K562 (cell line): ENCODE results near the gene RCOR1. TPM values are rescaled to one million over a fixed set of nuclear protein-coding genes. Genes with fewer than 3 reads are reported as not detected.

Experiments
- ATAC-seq: fragments of 200-7000 bp; cut with Tn5 transposase; 3 replicates; pipeline ENCODE4 v1.9.1; 2020; ENCODE audit warnings: moderate library complexity
- BruUV-seq: library from RNA; stranded (reverse); fragments of 400-500 nt; replicated peaks from 2 replicates; lab custom pipeline; 2021; lab: Mats Ljungman, UMichigan
- CTCF ChIA-PET: fragments of 300-600 bp; formaldehyde crosslinking; extraction: SDS; loops from one replicate; lab custom pipeline; 2021; ENCODE audit warnings: low intra/inter-chr PET ratio; lab: Yijun Ruan, JAX
- POLR2A ChIA-PET: fragments of 300-600, 350-650 bp; sonication (Branson Sonifier 250); formaldehyde crosslinking; extraction: SDS; loops from one replicate; lab custom pipeline; 2021; ENCODE audit warnings: antibody characterized with exemption, inconsistent platforms; lab: Yijun Ruan, JAX
- DNase-seq, 4 experiments: peaks; one replicate each; pipeline versions ENCODE4 v3.0.0 to v3.0.0-alpha.2; 2011 to 2018; ENCODE audit warnings: low spot score in 3 of 4, mixed read lengths in 3 of 4; ENCODE audit errors: extremely low read depth in 1 of 4
- FAIRE-seq: peaks from 2 replicates; lab custom pipeline; 2011; peaks lifted over from hg19 to GRCh38; lab: Jason Lieb, UNC
- H2AFZ ChIP-seq: 2 replicates; pipeline ENCODE4 v1.6.0; 2011; ENCODE audit warnings: low read depth, low read length, control low read depth, inconsistent platforms
- H3K27ac ChIP-seq: fragments of 200-600 bp; 3 replicates; pipeline ENCODE4 v1.8.0; 2011; ENCODE audit warnings: low read depth, mild to moderate bottlenecking, control low read depth, inconsistent platforms, low read length, moderate library complexity, mixed read lengths; ENCODE audit errors: extremely low read depth
- H3K27me3 ChIP-seq, 2 experiments: fragments of 300-600 bp in 1 of 2; 2 replicates in 1 of 2; 3 replicates in 1 of 2; pipeline versions ENCODE4 v1.6.0 to v1.8.0; 2011; ENCODE audit warnings: inconsistent platforms in 2 of 2, low read length in 2 of 2, mild to moderate bottlenecking in 1 of 2, mixed read lengths in 1 of 2, moderate library complexity in 1 of 2; ENCODE audit not compliant: control insufficient read depth in 2 of 2, insufficient read depth in 2 of 2
- H3K36me3 ChIP-seq: fragments of 300-600 bp; 3 replicates; pipeline ENCODE4 v1.8.0; 2011; ENCODE audit warnings: mild to moderate bottlenecking, low read length, inconsistent platforms; ENCODE audit not compliant: control insufficient read depth, insufficient read depth
- H3K4me1 ChIP-seq, 2 experiments: fragments of 200-600 bp in 1 of 2; replicated peaks in 1 of 2; 2 replicates in 1 of 2; 3 replicates in 1 of 2; pipeline versions ENCODE4 v1.5.1 to v1.8.0; 2011; ENCODE audit warnings: inconsistent platforms in 2 of 2, low read length in 2 of 2, mild to moderate bottlenecking in 1 of 2, mixed read lengths in 1 of 2, moderate library complexity in 1 of 2; ENCODE audit not compliant: control insufficient read depth in 2 of 2, insufficient read depth in 2 of 2
- H3K4me2 ChIP-seq: 2 replicates; pipeline ENCODE4 v1.6.1; 2011; ENCODE audit warnings: low read length, control low read depth, inconsistent platforms, mixed read lengths; ENCODE audit not compliant: insufficient read depth
- H3K4me3 ChIP-seq: fragments of 200-600 bp; sonication (generic), shearing (Covaris generic); 2 replicates; pipeline ENCODE4 v1.5.1; 2016; ENCODE audit warnings: control low read depth, inconsistent platforms
- H3K79me2 ChIP-seq: fragments of 200-600 bp; 3 replicates; pipeline ENCODE4 v1.8.0; 2011; ENCODE audit warnings: low read length, inconsistent platforms; ENCODE audit not compliant: control insufficient read depth, insufficient read depth
- H3K9ac ChIP-seq, 2 experiments: 2 replicates each; pipeline versions ENCODE4 v1.6.0 to v1.6.1; 2011; ENCODE audit warnings: low read depth in 2 of 2, low read length in 2 of 2, control low read depth in 1 of 2, inconsistent platforms in 1 of 2, mild to moderate bottlenecking in 1 of 2, mixed read lengths in 1 of 2; ENCODE audit not compliant: insufficient read depth in 1 of 2
- H3K9me1 ChIP-seq: one replicate; pipeline ENCODE4 v1.6.0; 2011; ENCODE audit warnings: inconsistent platforms, mild to moderate bottlenecking, low read length, moderate library complexity; ENCODE audit not compliant: control insufficient read depth, insufficient read depth
- H3K9me3 ChIP-seq: replicated peaks from 2 replicates; pipeline ENCODE4 v1.5.1; 2011; ENCODE audit warnings: low read depth, low read length, inconsistent platforms; ENCODE audit not compliant: control insufficient read depth, insufficient read depth
- H4K20me1 ChIP-seq: replicated peaks from 2 replicates; pipeline ENCODE4 v1.6.1; 2011; ENCODE audit warnings: low read length, inconsistent platforms, mixed read lengths; ENCODE audit not compliant: control insufficient read depth, insufficient read depth
- EZH2 ChIP-seq: IDR thresholded peaks from 2 replicates; pipeline ENCODE4 v1.6.1; 2012; ENCODE audit warnings: low read depth, mild to moderate bottlenecking, inconsistent platforms, low read length, borderline replicate concordance
- NFIC ChIP-seq: fragments of 450-650 bp; IDR thresholded peaks from 2 replicates; pipeline ENCODE4 v1.6.1; 2017; ENCODE audit warnings: mild to moderate bottlenecking, inconsistent platforms
- ZNF445 ChIP-seq: fragments of 250-450 bp; sonication (Bioruptor Pico); IDR thresholded peaks from 2 replicates; pipeline ENCODE4 v1.4.0; 2020; ENCODE audit warnings: low read depth, mild to moderate bottlenecking, moderate library complexity
- WGBS: fragments of 100-300 bp; shearing (Covaris generic); methylation state at CpG from one replicate; pipeline ENCODE4 v1.1.6; 2016; ENCODE audit warnings: low coverage, mixed read lengths; ENCODE audit not compliant: insufficient coverage; ENCODE audit errors: missing lambda C conversion rate; 5-methylcytosine and 5-hydroxymethylcytosine counted together
- in situ Hi-C: fragments of 300-500 bp; cut with MboI; formaldehyde crosslinking; loops from 4 replicates; pipeline ENCODE4 v1.15.0; 2018; ENCODE audit warnings: inconsistent platforms, mixed read lengths
- intact Hi-C: fragments of 100-400 bp; cut with micrococcal nuclease; formaldehyde crosslinking; loops from 2 replicates; pipeline ENCODE4 v1.14.2; 2022
- polyA plus RNA-seq, 8 experiments: library from polyadenylated mRNA; depleted of rRNA in 4 of 8; stranded (reverse) in 5 of 8; unstranded in 3 of 8; fragments of >200 nt; fragmentation: Nextera tagmentation in 2 of 8; fragmentation: Illumina TruSeq in 1 of 8; extraction: Ambion mirVana in 2 of 8; extraction: Trizol in 1 of 8; gene quantifications; 2 replicates each; pipeline versions ENCODE4 v1.2.1 to v1.2.3, GENCODE V29; 2011 to 2014; ENCODE audit warnings: inconsistent platforms in 1 of 8, missing spikeins in 1 of 8
- total RNA-seq, 7 experiments: library from RNA; depleted of rRNA in 6 of 7; stranded (reverse); fragments of >200 nt in 6 of 7; fragmentation: Illumina TruSeq in 2 of 7; extraction: Trizol in 2 of 7; gene quantifications; 2 replicates each; pipeline versions ENCODE4 v1.2.1 to v1.2.3, GENCODE V29; 2011 to 2021; ENCODE audit warnings: low replicate concordance in 1 of 7
- TF ChIP-seq, protein P1 (sequence below), 2 experiments: fragments of 450-650 bp in 1 of 2; sonication (generic) in 1 of 2; formaldehyde crosslinking in 1 of 2; IDR thresholded peaks; 2 replicates each; pipeline versions ENCODE4 v1.7.1 to v1.9.0; 2016 to 2022; ENCODE audit warnings: inconsistent platforms in 1 of 2, mild to moderate bottlenecking in 1 of 2, missing genetic modification reagents in 1 of 2

RCOR1 gene
- total and polyA plus RNA-seq, 9 of the 15 experiments (the other 6 are each of a cell fraction or from before 2014, with no cell fraction given): 8.5 to 47.9 (median 20.9) TPM

DNA sequence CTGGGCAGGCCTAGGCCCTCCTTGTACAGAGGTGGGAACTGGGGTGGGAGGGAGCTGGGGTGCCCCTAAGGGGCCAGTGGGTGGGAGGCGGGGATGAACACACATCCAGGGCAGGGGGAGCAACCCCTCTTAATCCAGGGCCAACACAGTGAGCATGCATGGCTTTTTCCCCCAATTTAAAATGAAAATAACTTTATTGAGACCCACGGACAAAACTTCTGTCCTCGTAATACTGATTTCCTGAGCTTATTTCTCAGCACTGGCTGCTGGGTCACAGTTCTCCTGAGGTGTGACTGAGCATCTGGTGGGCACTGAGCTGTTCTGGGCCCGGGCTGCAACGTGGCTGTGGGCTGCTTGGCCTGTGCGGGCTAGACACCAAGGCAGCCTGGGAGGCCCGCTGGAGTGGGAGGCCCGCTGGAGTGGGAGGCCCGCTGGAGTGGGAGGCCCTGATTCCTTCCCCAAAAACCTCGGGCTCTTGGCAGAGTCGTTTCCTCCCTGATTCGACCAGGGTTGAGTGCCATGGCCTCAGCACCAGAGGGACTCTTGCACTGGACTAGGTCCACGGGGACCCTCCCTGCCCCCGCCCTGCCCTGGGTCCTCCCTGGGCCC, 159.9 kb downstream of the RCOR1 start:
- intact Hi-C loops: no loop called here
- DNase-seq (no peak), FAIRE-seq (no peak), ATAC-seq (no peak)
- in situ Hi-C loops: no loop called here
- CTCF ChIA-PET: no interaction called here
- no peaks in the 10 kb centered on the region for H4K20me1 ChIP-seq
- H3K4me1 ChIP-seq: peaks cover 0 to 15% of the 10 kb centered on the region in 2 experiments; a peak in 2 of 5 replicates
- no peak overlapping the region for H3K4me2 ChIP-seq
- no peaks in the 10 kb centered on the region for H3K27me3 ChIP-seq
- no peak overlapping the region for H3K9ac ChIP-seq
- no peak overlapping the region for H3K27ac ChIP-seq
- no peaks in the 10 kb centered on the region for H3K79me2 ChIP-seq
- BruUV-seq: no TSS peak
- H3K36me3 ChIP-seq: peaks cover under 1% of the 10 kb centered on the region; the same call in 1 of the 3 replicates
- TF ChIP-seq ZNF445 (CRISPR knock-in tag): no peak
- TF ChIP-seq NFIC: no peak
- TF ChIP-seq, protein P1, sequence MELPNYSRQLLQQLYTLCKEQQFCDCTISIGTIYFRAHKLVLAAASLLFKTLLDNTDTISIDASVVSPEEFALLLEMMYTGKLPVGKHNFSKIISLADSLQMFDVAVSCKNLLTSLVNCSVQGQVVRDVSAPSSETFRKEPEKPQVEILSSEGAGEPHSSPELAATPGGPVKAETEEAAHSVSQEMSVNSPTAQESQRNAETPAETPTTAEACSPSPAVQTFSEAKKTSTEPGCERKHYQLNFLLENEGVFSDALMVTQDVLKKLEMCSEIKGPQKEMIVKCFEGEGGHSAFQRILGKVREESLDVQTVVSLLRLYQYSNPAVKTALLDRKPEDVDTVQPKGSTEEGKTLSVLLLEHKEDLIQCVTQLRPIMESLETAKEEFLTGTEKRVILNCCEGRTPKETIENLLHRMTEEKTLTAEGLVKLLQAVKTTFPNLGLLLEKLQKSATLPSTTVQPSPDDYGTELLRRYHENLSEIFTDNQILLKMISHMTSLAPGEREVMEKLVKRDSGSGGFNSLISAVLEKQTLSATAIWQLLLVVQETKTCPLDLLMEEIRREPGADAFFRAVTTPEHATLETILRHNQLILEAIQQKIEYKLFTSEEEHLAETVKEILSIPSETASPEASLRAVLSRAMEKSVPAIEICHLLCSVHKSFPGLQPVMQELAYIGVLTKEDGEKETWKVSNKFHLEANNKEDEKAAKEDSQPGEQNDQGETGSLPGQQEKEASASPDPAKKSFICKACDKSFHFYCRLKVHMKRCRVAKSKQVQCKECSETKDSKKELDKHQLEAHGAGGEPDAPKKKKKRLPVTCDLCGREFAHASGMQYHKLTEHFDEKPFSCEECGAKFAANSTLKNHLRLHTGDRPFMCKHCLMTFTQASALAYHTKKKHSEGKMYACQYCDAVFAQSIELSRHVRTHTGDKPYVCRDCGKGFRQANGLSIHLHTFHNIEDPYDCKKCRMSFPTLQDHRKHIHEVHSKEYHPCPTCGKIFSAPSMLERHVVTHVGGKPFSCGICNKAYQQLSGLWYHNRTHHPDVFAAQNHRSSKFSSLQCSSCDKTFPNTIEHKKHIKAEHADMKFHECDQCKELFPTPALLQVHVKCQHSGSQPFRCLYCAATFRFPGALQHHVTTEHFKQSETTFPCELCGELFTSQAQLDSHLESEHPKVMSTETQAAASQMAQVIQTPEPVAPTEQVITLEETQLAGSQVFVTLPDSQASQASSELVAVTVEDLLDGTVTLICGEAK (IDR thresholded peaks at IDR 0.05): peak; percentile 80
- TF ChIP-seq, protein P1 (CRISPR knock-in tag; IDR thresholded peaks at IDR 0.05): peak; percentile 64; the same call in 1 of the 2 replicates
- TF ChIP-seq EZH2: no peak
- H3K4me3 ChIP-seq: no peak overlapping the region
- POLR2A ChIA-PET: interaction anchor here (0.7 kb wide), 1 partner anchor 59 kb away, joined by 3 read pairs; no protein-coding TSS in a partner anchor
- H2AFZ ChIP-seq: no peak overlapping the region
- no peaks in the 10 kb centered on the region for H3K9me3 ChIP-seq
- no peaks in the 10 kb centered on the region for H3K9me1 ChIP-seq
- WGBS: 71% methylated on average over 7 of the region's 14 CpGs
